GM12878 (cell line): ENCODE results near the gene ANTXR1. TPM values are rescaled to one million over a fixed set of nuclear protein-coding genes. Genes with fewer than 3 reads are reported as not detected.

ENCODE experiments used
- ATAC-seq: fragments of 200-7000 bp; cut with Tn5 transposase; 3 replicates; pipeline ENCODE4 v1.9.1; 2020; ENCODE audit warnings: mild to moderate bottlenecking, moderate library complexity
- BruUV-seq: library from RNA; stranded (reverse); fragments of 400-500 nt; replicated peaks from 2 replicates; lab custom pipeline; 2021; lab: Mats Ljungman, UMichigan
- CTCF ChIA-PET: fragments of 300-600 bp; sonication (Branson Sonifier 250); formaldehyde crosslinking; extraction: SDS; loops from one replicate; lab custom pipeline; 2021; ENCODE audit warnings: inconsistent platforms; lab: Yijun Ruan, JAX
- POLR2A ChIA-PET: fragments of 350-600 bp; formaldehyde crosslinking; extraction: SDS; loops from one replicate; lab custom pipeline; 2021; ENCODE audit warnings: inconsistent platforms; lab: Charles Lee
- RAD21 ChIA-PET: fragments of 300-600 bp; sonication (Branson Sonifier 250); formaldehyde crosslinking; loops from one replicate; lab custom pipeline; 2023; ENCODE audit warnings: antibody characterized with exemption; ENCODE audit not compliant: unreplicated experiment; lab: Charles Lee
- SMC1A ChIA-PET: fragments of 300-600 bp; sonication (Branson Sonifier 250); formaldehyde crosslinking; loops from one replicate; lab custom pipeline; 2023; ENCODE audit not compliant: unreplicated experiment, uncharacterized antibody; lab: Charles Lee
- DNase-seq: peaks from one replicate; pipeline ENCODE4 v3.0.0-alpha.2; 2011; ENCODE audit warnings: low read depth, low spot score
- FAIRE-seq: peaks from 3 replicates; lab custom pipeline; 2011; peaks lifted over from hg19 to GRCh38; lab: Jason Lieb, UNC
- H2AFZ ChIP-seq: 2 replicates; pipeline ENCODE4 v1.6.0; 2011; ENCODE audit warnings: low read depth, low read length, control low read depth; ENCODE audit not compliant: control insufficient read depth
- H3K27ac ChIP-seq: 2 replicates; pipeline ENCODE4 v1.5.1; 2011; ENCODE audit warnings: control low read depth; ENCODE audit not compliant: control insufficient read depth, insufficient read depth
- H3K27me3 ChIP-seq, 2 experiments: replicated peaks in 1 of 2; 2 replicates each; pipeline versions ENCODE4 v1.6.0 to v1.6.1; 2011; ENCODE audit warnings: low read length in 1 of 2; ENCODE audit not compliant: control insufficient read depth in 2 of 2, insufficient read depth in 2 of 2
- H3K36me3 ChIP-seq, 2 experiments: 2 replicates each; pipeline ENCODE4 v1.5.1; 2011; ENCODE audit warnings: low read length in 1 of 2; ENCODE audit not compliant: control insufficient read depth in 2 of 2, insufficient read depth in 2 of 2
- H3K4me1 ChIP-seq: 2 replicates; pipeline ENCODE4 v1.6.1; 2011; ENCODE audit warnings: mild to moderate bottlenecking, low read length, moderate library complexity, mixed read lengths; ENCODE audit not compliant: control insufficient read depth, insufficient read depth
- H3K4me2 ChIP-seq: 2 replicates; pipeline ENCODE4 v1.6.0; 2011; ENCODE audit warnings: control low read depth; ENCODE audit not compliant: control insufficient read depth, insufficient read depth
- H3K4me3 ChIP-seq: fragments of 200-600 bp; sonication (generic); 2 replicates; pipeline ENCODE4 v1.5.1; 2016
- H3K79me2 ChIP-seq: 2 replicates; pipeline ENCODE4 v1.6.0; 2011; ENCODE audit warnings: low read length; ENCODE audit not compliant: control insufficient read depth, insufficient read depth
- H3K9ac ChIP-seq: 2 replicates; pipeline ENCODE4 v1.8.0; 2011; ENCODE audit warnings: low read length, control low read depth, mixed read lengths; ENCODE audit not compliant: control insufficient read depth, insufficient read depth
- H3K9me3 ChIP-seq: replicated peaks from 3 replicates; pipeline ENCODE4 v1.5.1; 2011; ENCODE audit warnings: mild to moderate bottlenecking, low read length; ENCODE audit not compliant: control insufficient read depth, insufficient read depth
- H4K20me1 ChIP-seq: 2 replicates; pipeline ENCODE4 v1.6.0; 2011; ENCODE audit not compliant: control insufficient read depth, insufficient read depth
- BCL11A ChIP-seq: IDR thresholded peaks from 2 replicates; pipeline ENCODE4 v1.6.1; 2011; ENCODE audit warnings: low read depth, low read length
- BHLHE40 ChIP-seq, 2 experiments: fragments of 450-650 bp in 1 of 2; IDR thresholded peaks; 2 replicates each; pipeline ENCODE4 v1.6.1; 2011 to 2017; ENCODE audit warnings: low read depth in 2 of 2, borderline replicate concordance in 1 of 2, improper control_type of control experiment in 1 of 2, low read length in 1 of 2, mild to moderate bottlenecking in 1 of 2
- BMI1 ChIP-seq: fragments of 450-650 bp; IDR thresholded peaks from 2 replicates; pipeline ENCODE4 v1.6.1; 2016; ENCODE audit warnings: mild to moderate bottlenecking, moderate library complexity, borderline replicate concordance
- CBX5 ChIP-seq: sonication (generic); IDR thresholded peaks from 2 replicates; pipeline ENCODE4 v1.6.1; 2016; ENCODE audit warnings: low read depth, moderate library complexity, mild to moderate bottlenecking, inconsistent platforms
- FOS ChIP-seq: IDR thresholded peaks from 3 replicates; pipeline ENCODE4 v1.6.1; 2011; ENCODE audit warnings: borderline replicate concordance; ENCODE audit not compliant: insufficient read length; ENCODE audit errors: extremely low read depth
- FOXM1 ChIP-seq: IDR thresholded peaks from 2 replicates; pipeline ENCODE4 v1.6.1; 2012; ENCODE audit warnings: low read depth, mild to moderate bottlenecking, inconsistent platforms, low read length, moderate library complexity
- HCFC1 ChIP-seq: fragments of 150-350 bp; IDR thresholded peaks from 2 replicates; pipeline ENCODE4 v1.6.1; 2014; ENCODE audit warnings: low read length
- MTA2 ChIP-seq: fragments of 450-650 bp; IDR thresholded peaks from 2 replicates; pipeline ENCODE4 v1.6.1; 2016; ENCODE audit warnings: low read depth, mild to moderate bottlenecking, moderate library complexity
- PAX5 ChIP-seq: IDR thresholded peaks from 2 replicates; pipeline ENCODE4 v1.6.1; 2011; ENCODE audit warnings: low read depth, low read length, borderline replicate concordance
- PML ChIP-seq: IDR thresholded peaks from 2 replicates; pipeline ENCODE4 v1.6.1; 2012; ENCODE audit warnings: low read length, inconsistent platforms
- RB1 ChIP-seq: fragments of 450-650 bp; formaldehyde crosslinking; IDR thresholded peaks from 2 replicates; pipeline ENCODE4 v1.6.1; 2017; ENCODE audit warnings: mild to moderate bottlenecking, borderline replicate concordance
- SUZ12 ChIP-seq: fragments of 200-600 bp; sonication (generic); IDR thresholded peaks from one replicate; pipeline ENCODE4 v1.6.1; 2018; ENCODE audit warnings: antibody characterized with exemption, mild to moderate bottlenecking; ENCODE audit not compliant: unreplicated experiment
- TARDBP ChIP-seq: IDR thresholded peaks from 2 replicates; pipeline ENCODE4 v1.6.1; 2016; ENCODE audit warnings: borderline replicate concordance
- YBX1 ChIP-seq: fragments of 450-650 bp; IDR thresholded peaks from 2 replicates; pipeline ENCODE4 v1.6.1; 2016; ENCODE audit warnings: antibody characterized with exemption
- WGBS: methylation state at CpG from one replicate; pipeline ENCODE4 v1.1.6; 2016; ENCODE audit warnings: low lambda C conversion rate; ENCODE audit not compliant: insufficient replicate concordance, insufficient coverage; ENCODE audit errors: missing lambda C conversion rate; 5-methylcytosine and 5-hydroxymethylcytosine counted together
- in situ Hi-C: fragments of 300-500 bp; cut with MboI; formaldehyde crosslinking; loops from 9 replicates; pipeline ENCODE4 v1.14.3; 2018; ENCODE audit warnings: mixed read lengths
- intact Hi-C: fragments of 100-400 bp; cut with micrococcal nuclease; formaldehyde crosslinking; loops from one replicate; pipeline ENCODE4 v1.14.2; 2022; ENCODE audit not compliant: unreplicated experiment
- polyA plus RNA-seq, 11 experiments: library from polyadenylated mRNA; depleted of rRNA in 4 of 11; unstranded in 6 of 11; stranded (reverse) in 5 of 11; fragments of >200 nt; fragmentation: Nextera tagmentation in 4 of 11; fragmentation: Illumina TruSeq in 1 of 11; extraction: Ambion mirVana in 4 of 11; extraction: Trizol in 1 of 11; gene quantifications; 1 replicate in 1 of 11; 2 replicates in 10 of 11; pipeline versions ENCODE4 v1.2.1 to v1.2.3, GENCODE V29; 2011 to 2016; ENCODE audit warnings: inconsistent platforms in 2 of 11, missing spikeins in 2 of 11, low read depth in 1 of 11
- total RNA-seq, 4 experiments: library from RNA; depleted of rRNA in 3 of 4; stranded (reverse); fragments of >200 nt in 3 of 4; fragmentation: Illumina TruSeq in 1 of 4; extraction: Trizol in 1 of 4; gene quantifications; 2 replicates each; pipeline versions ENCODE4 v1.2.1 to v1.2.3, GENCODE V29; 2013 to 2021
- TF ChIP-seq, protein P1 (sequence below): fragments of 450-650 bp; IDR thresholded peaks from 2 replicates; pipeline ENCODE4 v1.6.1; 2018; ENCODE audit warnings: mild to moderate bottlenecking, low read depth, moderate library complexity; ENCODE audit not compliant: partially characterized antibody
- TF ChIP-seq, protein P2 (sequence below): fragments of 450-650 bp; IDR thresholded peaks from 2 replicates; pipeline ENCODE4 v1.6.1; 2014; ENCODE audit warnings: mild to moderate bottlenecking
- TF ChIP-seq, protein P3 (sequence below): fragments of 450-650 bp; IDR thresholded peaks from 2 replicates; pipeline ENCODE4 v1.6.1; 2018; ENCODE audit warnings: borderline replicate concordance, mild to moderate bottlenecking; ENCODE audit not compliant: partially characterized antibody

Gene ANTXR1
- total and polyA plus RNA-seq, 10 of the 15 experiments (the other 5 are each of a cell fraction or from before 2014, with no cell fraction given): 0.09 to 0.26 TPM; not detected in 8

DNA sequence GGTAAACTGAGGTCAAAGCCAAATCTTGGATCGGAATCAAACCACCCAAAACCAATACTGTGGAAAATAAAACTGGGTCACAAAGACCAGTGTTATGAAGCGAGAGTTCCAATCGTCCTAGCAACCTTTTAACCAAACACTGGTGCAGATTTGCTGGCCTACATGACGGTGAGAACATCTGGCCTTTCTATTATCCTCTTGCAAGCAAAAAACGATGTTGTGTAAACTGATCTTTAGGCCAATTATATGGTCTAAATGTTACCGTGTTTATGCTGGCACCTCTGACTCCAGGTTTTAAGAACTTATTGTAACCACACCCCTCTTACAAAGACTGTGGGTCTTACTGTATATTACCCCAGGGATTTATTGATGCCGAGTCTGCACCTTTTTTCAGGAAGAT is 228.1 kb downstream of the ANTXR1 start (continued):
- TF ChIP-seq, protein P1, sequence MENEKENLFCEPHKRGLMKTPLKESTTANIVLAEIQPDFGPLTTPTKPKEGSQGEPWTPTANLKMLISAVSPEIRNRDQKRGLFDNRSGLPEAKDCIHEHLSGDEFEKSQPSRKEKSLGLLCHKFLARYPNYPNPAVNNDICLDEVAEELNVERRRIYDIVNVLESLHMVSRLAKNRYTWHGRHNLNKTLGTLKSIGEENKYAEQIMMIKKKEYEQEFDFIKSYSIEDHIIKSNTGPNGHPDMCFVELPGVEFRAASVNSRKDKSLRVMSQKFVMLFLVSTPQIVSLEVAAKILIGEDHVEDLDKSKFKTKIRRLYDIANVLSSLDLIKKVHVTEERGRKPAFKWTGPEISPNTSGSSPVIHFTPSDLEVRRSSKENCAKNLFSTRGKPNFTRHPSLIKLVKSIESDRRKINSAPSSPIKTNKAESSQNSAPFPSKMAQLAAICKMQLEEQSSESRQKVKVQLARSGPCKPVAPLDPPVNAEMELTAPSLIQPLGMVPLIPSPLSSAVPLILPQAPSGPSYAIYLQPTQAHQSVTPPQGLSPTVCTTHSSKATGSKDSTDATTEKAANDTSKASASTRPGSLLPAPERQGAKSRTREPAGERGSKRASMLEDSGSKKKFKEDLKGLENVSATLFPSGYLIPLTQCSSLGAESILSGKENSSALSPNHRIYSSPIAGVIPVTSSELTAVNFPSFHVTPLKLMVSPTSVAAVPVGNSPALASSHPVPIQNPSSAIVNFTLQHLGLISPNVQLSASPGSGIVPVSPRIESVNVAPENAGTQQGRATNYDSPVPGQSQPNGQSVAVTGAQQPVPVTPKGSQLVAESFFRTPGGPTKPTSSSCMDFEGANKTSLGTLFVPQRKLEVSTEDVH: no peak
- no peak for TF ChIP-seq BMI1
- TF ChIP-seq CBX5: no peak
- TF ChIP-seq HCFC1: no peak
- TF ChIP-seq, protein P2, sequence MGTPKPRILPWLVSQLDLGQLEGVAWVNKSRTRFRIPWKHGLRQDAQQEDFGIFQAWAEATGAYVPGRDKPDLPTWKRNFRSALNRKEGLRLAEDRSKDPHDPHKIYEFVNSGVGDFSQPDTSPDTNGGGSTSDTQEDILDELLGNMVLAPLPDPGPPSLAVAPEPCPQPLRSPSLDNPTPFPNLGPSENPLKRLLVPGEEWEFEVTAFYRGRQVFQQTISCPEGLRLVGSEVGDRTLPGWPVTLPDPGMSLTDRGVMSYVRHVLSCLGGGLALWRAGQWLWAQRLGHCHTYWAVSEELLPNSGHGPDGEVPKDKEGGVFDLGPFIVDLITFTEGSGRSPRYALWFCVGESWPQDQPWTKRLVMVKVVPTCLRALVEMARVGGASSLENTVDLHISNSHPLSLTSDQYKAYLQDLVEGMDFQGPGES: no peak
- no peak for TF ChIP-seq SUZ12
- TF ChIP-seq, all 136 proteins: peak for 0

DNA sequence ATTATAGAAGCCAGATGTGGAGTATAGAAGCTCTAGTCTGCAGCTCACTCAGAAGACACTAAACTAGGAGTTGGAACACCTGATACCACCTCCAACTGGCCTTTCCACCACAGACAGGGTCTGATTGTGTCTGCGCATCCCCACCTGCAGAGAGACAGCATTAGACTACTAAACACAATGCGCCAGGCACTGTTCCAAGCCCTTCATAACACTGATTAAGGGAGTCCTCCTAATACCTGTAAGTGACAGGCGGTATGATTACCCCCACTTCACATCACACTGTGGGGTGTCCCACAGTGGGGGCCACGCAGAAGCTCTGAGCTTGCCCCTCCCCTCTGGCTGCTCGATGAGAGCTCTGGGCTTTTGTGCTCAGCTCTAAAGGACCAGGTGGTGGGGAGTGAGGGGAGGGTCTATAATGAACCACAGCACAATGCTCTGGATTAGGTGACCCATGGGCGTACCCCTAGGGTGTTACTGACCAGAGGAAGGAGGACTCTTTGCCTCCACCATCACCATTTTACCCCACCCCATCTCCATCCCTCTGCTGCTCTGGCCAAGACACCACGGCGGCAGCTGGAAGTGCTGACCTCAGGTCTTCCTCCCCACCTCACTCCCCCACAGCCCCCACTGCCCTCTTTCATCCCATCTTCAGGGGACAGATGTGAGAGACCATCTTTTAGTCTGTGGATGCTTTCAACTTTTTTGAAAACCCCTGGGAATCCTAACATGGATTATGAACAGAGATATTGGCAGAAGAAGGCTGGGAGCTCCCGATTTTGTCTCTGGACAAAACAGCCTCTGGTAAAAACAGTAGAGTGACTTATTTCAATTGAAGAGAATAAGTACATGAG is 228.9 kb downstream of the ANTXR1 start:
- DNase-seq (no peak), FAIRE-seq (no peak), ATAC-seq (no peak)
- no peak overlapping the region for H3K4me2 ChIP-seq
- peaks cover 2 to 7% of the 10 kb centered on the region in 2 experiments for H3K27me3 ChIP-seq
- in situ Hi-C loops: no loop called here
- no peaks in the 10 kb centered on the region for H3K79me2 ChIP-seq
- SMC1A ChIA-PET: interaction anchor here (1.3 kb wide), 1 partner anchor 14 kb away, joined by 3 read pairs; no protein-coding TSS in a partner anchor
- H3K36me3 ChIP-seq: no peaks in the 10 kb centered on the region
- RAD21 ChIA-PET: no interaction called here
- H3K9me3 ChIP-seq: no peaks in the 10 kb centered on the region
- no TSS peak for BruUV-seq
- CTCF ChIA-PET: no interaction called here
- H2AFZ ChIP-seq: no peak overlapping the region
- no peak overlapping the region for H3K9ac ChIP-seq
- no peaks in the 10 kb centered on the region for H4K20me1 ChIP-seq
- POLR2A ChIA-PET: no interaction called here
- H3K4me1 ChIP-seq: no peaks in the 10 kb centered on the region
- intact Hi-C loops: no loop called here
- no peak overlapping the region for H3K27ac ChIP-seq
- H3K4me3 ChIP-seq: no peak overlapping the region
- WGBS: 46% methylated on average over 9 of the region's 9 CpGs
- TF ChIP-seq RB1 (no peak), PML (no peak), HCFC1 (no peak), YBX1 (no peak), FOXM1 (no peak), BHLHE40 (IDR thresholded peaks at IDR 0.05; ENCODE audit: borderline replicate concordance in 1 of 2, low read depth in 2 of 2, low read length in 1 of 2) (no peak), FOS (no peak), MTA2 (no peak), BCL11A (no peak), TARDBP (no peak), PAX5 (no peak)
- TF ChIP-seq, protein P3, sequence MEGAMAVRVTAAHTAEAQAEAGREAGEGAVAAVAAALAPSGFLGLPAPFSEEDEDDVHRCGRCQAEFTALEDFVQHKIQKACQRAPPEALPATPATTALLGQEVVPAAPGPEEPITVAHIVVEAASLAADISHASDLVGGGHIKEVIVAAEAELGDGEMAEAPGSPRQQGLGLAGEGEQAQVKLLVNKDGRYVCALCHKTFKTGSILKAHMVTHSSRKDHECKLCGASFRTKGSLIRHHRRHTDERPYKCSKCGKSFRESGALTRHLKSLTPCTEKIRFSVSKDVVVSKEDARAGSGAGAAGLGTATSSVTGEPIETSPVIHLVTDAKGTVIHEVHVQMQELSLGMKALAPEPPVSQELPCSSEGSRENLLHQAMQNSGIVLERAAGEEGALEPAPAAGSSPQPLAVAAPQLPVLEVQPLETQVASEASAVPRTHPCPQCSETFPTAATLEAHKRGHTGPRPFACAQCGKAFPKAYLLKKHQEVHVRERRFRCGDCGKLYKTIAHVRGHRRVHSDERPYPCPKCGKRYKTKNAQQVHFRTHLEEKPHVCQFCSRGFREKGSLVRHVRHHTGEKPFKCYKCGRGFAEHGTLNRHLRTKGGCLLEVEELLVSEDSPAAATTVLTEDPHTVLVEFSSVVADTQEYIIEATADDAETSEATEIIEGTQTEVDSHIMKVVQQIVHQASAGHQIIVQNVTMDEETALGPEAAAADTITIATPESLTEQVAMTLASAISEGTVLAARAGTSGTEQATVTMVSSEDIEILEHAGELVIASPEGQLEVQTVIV: no peak
